Right lobe of liver (tissue), 6 donors: ENCODE measurements around the gene RWDD1. TPM values are rescaled to one million over a fixed set of nuclear protein-coding genes. Genes with fewer than 3 reads are reported as not detected.

Source experiments
- ATAC-seq, 4 donors: fragments of 200-7000 bp; cut with Tn5 transposase; one replicate each; pipeline ENCODE4 v1.9.1; 2020; ENCODE audit warnings: mild to moderate bottlenecking in 4 of 4, moderate library complexity in 4 of 4
- DNase-seq, 3 donors: peaks; one replicate each; pipeline ENCODE4 v3.0.0-alpha.2; 2020
- H3K27ac ChIP-seq, 3 donors: fragments of 200-600 bp; one replicate each; pipeline ENCODE4 v1.8.0; 2022
- H3K27me3 ChIP-seq, 2 donors: fragments of 200-600 bp; one replicate each; pipeline ENCODE4 v1.8.0; 2022
- H3K36me3 ChIP-seq, 4 donors: fragments of 200-600 bp; sonication (generic) in 1 of 4; one replicate each; pipeline versions ENCODE4 v1.5.1 to v1.8.0; 2017 to 2022; ENCODE audit warnings: control low read depth in 1 of 4
- H3K4me1 ChIP-seq, 4 donors: fragments of 200-600 bp; sonication (generic) in 1 of 4; one replicate each; pipeline versions ENCODE4 v1.5.1 to v1.8.0; 2017 to 2022; ENCODE audit warnings: control low read depth in 1 of 4
- H3K4me3 ChIP-seq, 3 donors: fragments of 200-600 bp; one replicate each; pipeline ENCODE4 v1.8.0; 2022
- H3K9me3 ChIP-seq, 4 donors: fragments of 200-600 bp; sonication (generic) in 1 of 4; one replicate each; pipeline versions ENCODE4 v1.5.1 to v1.8.0; 2017 to 2022; ENCODE audit warnings: control low read depth in 1 of 4
- POLR2A ChIP-seq: fragments of 450-650 bp; IDR thresholded peaks from one replicate; pipeline ENCODE4 v1.6.1; 2017; ENCODE audit warnings: antibody characterized with exemption, mild to moderate bottlenecking
- WGBS: methylation state at CpG from one replicate; pipeline ENCODE4 v1.1.6; 2018; ENCODE audit warnings: low coverage, low lambda C conversion rate; ENCODE audit not compliant: insufficient coverage; ENCODE audit errors: missing lambda C conversion rate; 5-methylcytosine and 5-hydroxymethylcytosine counted together
- intact Hi-C, 2 donors: fragments of 100-400 bp; cut with DNase I; formaldehyde crosslinking; loops; one replicate each; pipeline versions ENCODE4 v1.11.2 to v1.14.1; 2022
- total RNA-seq, 6 experiments: library from RNA; depleted of rRNA in 2 of 6; stranded (reverse); fragments of >200 nt in 2 of 6; fragmentation: NEBNext Ultra II Directional in 3 of 6; extraction: Animal tissue kit (Norgen Biotek cat#: 25700) in 3 of 6; gene quantifications; one replicate each; pipeline versions ENCODE4 v1.1.0 to v1.2.4, GENCODE V29; 2016 to 2023
- TF ChIP-seq, protein P1 (sequence below), 4 donors: fragments of 200-600 bp in 3 of 4; fragments of 450-650 bp in 1 of 4; IDR thresholded peaks; one replicate each; pipeline versions ENCODE4 v1.5.1 to v1.8.0; 2016 to 2022; ENCODE audit warnings: antibody characterized with exemption in 4 of 4, mild to moderate bottlenecking in 2 of 4
- donor health status: DM: no; HTN: yes; CAD: no.
- donor health status: DM: no; HTN: no; CAD: no.
- donor health status: DM: no; HTN: no; CAD: no.
- donor health status: DM: no; HTN: yes; CAD: no.
- donor health status: DM: no; HTN: yes; CAD: no.

RWDD1 gene
- total RNA-seq, 6 experiments from 2014 or later: 14.8 to 22.1 (median 21.2) TPM

DNA sequence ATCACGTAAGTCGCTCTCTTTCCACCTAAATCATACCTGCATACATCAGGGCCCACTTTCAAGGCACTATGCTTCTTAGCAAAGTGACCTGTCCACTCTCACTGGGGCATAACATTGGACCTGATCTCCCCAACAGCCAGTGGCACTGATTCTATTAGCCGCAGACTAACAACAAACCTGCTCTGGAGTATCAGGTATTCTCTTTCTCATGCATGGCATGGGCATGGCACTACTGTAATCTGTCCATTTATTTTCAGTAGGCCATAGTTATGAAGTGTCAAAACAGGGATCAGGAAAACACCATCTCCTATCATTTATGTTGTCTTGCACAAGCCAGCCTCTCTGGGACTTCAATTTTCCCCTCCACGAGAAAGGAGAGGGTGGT lies 9.3 kb upstream of the RWDD1 start:
- WGBS: 77% methylated on average over 2 of the region's 4 CpGs
- H3K4me1 ChIP-seq: peaks cover 0 to 11% (median 0%) of the 10 kb centered on the region in 4 donors
- no peaks in the 10 kb centered on the region for H3K27me3 ChIP-seq
- DNase-seq: no peak
- no peaks in the 10 kb centered on the region for H3K36me3 ChIP-seq
- H3K9me3 ChIP-seq: no peaks in the 10 kb centered on the region
- intact Hi-C loops: no loop called here
- H3K27ac ChIP-seq: no peak overlapping the region
- no peak overlapping the region for H3K4me3 ChIP-seq
- TF ChIP-seq POLR2A: no peak
- TF ChIP-seq, protein P1, sequence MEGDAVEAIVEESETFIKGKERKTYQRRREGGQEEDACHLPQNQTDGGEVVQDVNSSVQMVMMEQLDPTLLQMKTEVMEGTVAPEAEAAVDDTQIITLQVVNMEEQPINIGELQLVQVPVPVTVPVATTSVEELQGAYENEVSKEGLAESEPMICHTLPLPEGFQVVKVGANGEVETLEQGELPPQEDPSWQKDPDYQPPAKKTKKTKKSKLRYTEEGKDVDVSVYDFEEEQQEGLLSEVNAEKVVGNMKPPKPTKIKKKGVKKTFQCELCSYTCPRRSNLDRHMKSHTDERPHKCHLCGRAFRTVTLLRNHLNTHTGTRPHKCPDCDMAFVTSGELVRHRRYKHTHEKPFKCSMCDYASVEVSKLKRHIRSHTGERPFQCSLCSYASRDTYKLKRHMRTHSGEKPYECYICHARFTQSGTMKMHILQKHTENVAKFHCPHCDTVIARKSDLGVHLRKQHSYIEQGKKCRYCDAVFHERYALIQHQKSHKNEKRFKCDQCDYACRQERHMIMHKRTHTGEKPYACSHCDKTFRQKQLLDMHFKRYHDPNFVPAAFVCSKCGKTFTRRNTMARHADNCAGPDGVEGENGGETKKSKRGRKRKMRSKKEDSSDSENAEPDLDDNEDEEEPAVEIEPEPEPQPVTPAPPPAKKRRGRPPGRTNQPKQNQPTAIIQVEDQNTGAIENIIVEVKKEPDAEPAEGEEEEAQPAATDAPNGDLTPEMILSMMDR (IDR thresholded peaks at IDR 0.05): no peak
- ATAC-seq: no peak

DNA sequence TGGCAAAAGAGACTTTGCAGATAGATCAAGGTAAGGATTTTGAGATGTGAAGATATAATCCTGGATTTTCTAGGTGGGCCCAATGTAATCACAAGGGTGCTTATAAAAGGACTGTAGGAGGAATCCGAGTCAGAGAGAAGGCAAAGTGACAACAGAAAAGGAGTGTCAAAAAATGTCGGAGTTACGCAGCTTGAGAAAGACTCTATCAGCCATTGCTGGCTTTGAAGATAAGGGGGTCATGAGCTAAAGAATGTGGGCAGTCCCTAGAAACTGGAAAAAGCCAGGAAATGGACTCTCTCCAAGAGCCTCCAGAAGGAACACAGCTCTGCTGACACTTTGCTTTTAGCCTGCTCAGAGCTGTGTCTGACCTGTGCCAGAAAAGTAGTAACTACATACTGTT lies 8.7 kb upstream of the RWDD1 start:
- intact Hi-C loops: no loop called here
- 53% methylated on average over 3 of the region's 3 CpGs for WGBS
- Histone ChIP-seq H3K4me3 (no peak overlapping the region), H3K9me3 (no peaks in the 10 kb centered on the region), H3K27me3 (no peaks in the 10 kb centered on the region), H3K27ac (no peak overlapping the region), H3K36me3 (no peaks in the 10 kb centered on the region), H3K4me1 (peaks cover 0 to 11% (median 0%) of the 10 kb centered on the region in 4 donors)
- DNase-seq (no peak), ATAC-seq (peak; percentile 40 to 66 (median 53))
- TF ChIP-seq, protein P1 (IDR thresholded peaks at IDR 0.05): no peak
- TF ChIP-seq POLR2A: no peak

DNA sequence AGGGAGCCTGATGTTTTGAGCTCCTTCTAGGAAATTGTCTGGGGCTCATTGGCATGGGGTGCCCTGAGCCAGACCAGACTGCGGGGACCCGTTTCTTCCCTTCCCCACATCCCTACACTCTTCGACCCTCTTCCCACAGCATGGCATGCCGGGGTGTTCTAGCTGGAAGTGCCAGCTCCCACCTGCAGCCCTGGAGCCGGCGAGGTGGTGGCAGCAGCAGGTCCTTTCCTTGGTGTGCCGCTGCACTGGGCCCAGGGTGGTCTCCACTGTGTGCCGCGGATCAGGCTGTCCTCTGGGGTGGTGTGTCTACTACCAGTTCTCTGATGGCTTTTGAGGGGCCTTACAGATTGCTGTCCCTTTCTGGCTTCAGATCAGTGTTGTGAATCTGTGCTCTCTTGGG lies 7.5 kb upstream of the RWDD1 start:
- 96% methylated on average over 8 of the region's 9 CpGs for WGBS
- intact Hi-C loops: no loop called here
- no peak overlapping the region for H3K4me3 ChIP-seq
- H3K36me3 ChIP-seq: no peaks in the 10 kb centered on the region
- DNase-seq (peak in 1 of 3 donors; percentile 45), ATAC-seq (no peak)
- no peaks in the 10 kb centered on the region for H3K27me3 ChIP-seq
- no peak for TF ChIP-seq POLR2A
- TF ChIP-seq, protein P1 (IDR thresholded peaks at IDR 0.05): no peak
- H3K4me1 ChIP-seq: peaks cover 0 to 10% (median 0%) of the 10 kb centered on the region in 4 donors
- H3K9me3 ChIP-seq: no peaks in the 10 kb centered on the region
- H3K27ac ChIP-seq: no peak overlapping the region

DNA sequence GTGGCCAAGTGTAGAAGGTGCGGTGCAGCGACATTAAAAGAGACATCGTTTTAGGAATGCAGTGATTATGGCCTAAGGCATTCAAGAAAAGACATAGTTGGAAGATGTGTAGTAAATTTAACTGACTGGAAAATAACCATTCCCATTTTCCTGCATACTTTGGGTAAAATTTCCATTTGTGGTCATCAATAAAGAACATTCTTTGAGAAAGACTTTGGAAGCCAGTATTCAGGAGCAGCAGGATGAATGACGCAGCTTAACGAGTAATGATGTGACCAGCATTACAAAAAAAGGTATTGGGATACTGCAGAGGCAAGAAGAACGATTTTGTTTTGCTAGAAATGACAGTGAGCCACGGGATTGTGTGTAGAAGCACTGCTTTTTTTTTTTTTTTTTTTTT lies 7.0 kb upstream of the RWDD1 start:
- 73% methylated on average over 7 of the region's 7 CpGs for WGBS
- TF ChIP-seq, protein P1 (IDR thresholded peaks at IDR 0.05): no peak
- TF ChIP-seq POLR2A: no peak
- H3K4me3 ChIP-seq: no peak overlapping the region
- intact Hi-C loops: no loop called here
- no peaks in the 10 kb centered on the region for H3K9me3 ChIP-seq
- no peaks in the 10 kb centered on the region for H3K27me3 ChIP-seq
- no peaks in the 10 kb centered on the region for H3K36me3 ChIP-seq
- no peak overlapping the region for H3K27ac ChIP-seq
- ATAC-seq (no peak), DNase-seq (no peak)
- peaks cover 0 to 8% (median 0%) of the 10 kb centered on the region in 4 donors for H3K4me1 ChIP-seq
